NOMO-1 (cell line): ENCODE data around the gene PIWIL1.

Experiments used
- DNase-seq, 2 experiments: peaks; one replicate each; lab custom pipeline; 2025; ENCODE audit not compliant: unreplicated experiment in 2 of 2; lab: John Stamatoyannopoulos, UW

Gene PIWIL1

GRCh38 chr12:130369816-130370215, 32.1 kb downstream of the PIWIL1 start:
- no peak for DNase-seq

- no peak for DNase-seq
Measured at GRCh38 chr12:130371296-130371695, 33.6 kb downstream of the PIWIL1 start.

GRCh38 chr12:130372936-130373335, 35.2 kb downstream of the PIWIL1 start:
- DNase-seq = no peak

GRCh38 chr12:130374083-130374482, 36.4 kb downstream of the PIWIL1 start:
- DNase-seq = no peak

GRCh38 chr12:130375296-130376287, 37.9 kb downstream of the PIWIL1 start:
- no peak for DNase-seq

GRCh38 chr12:130382818-130383217, 45.1 kb downstream of the PIWIL1 start:
- DNase-seq = no peak

- no peak for DNase-seq
Measured at GRCh38 chr12:130384234-130384633, 46.5 kb downstream of the PIWIL1 start.

GRCh38 chr12:130385193-130385592, 47.5 kb downstream of the PIWIL1 start:
- DNase-seq = no peak

- DNase-seq = no peak
Measured at GRCh38 chr12:130391186-130391585, 53.5 kb downstream of the PIWIL1 start.

- DNase-seq = no peak
Measured at GRCh38 chr12:130394906-130395305, 57.2 kb downstream of the PIWIL1 start.

GRCh38 chr12:130396667-130397066, 59.0 kb downstream of the PIWIL1 start:
- DNase-seq = no peak

- DNase-seq = no peak
Measured at GRCh38 chr12:130398100-130398848, 60.6 kb downstream of the PIWIL1 start.

- DNase-seq = no peak
Measured at GRCh38 chr12:130401703-130402102, 64.0 kb downstream of the PIWIL1 start.

- no peak for DNase-seq
Measured at GRCh38 chr12:130405332-130405731, 67.6 kb downstream of the PIWIL1 start.

GRCh38 chr12:130412384-130412783, 74.7 kb downstream of the PIWIL1 start:
- no peak for DNase-seq

GRCh38 chr12:130413909-130414308, 76.2 kb downstream of the PIWIL1 start:
- DNase-seq = no peak

GRCh38 chr12:130414381-130414780, 76.7 kb downstream of the PIWIL1 start:
- DNase-seq = no peak

GRCh38 chr12:130418251-130418650, 80.6 kb downstream of the PIWIL1 start:
- no peak for DNase-seq

- no peak for DNase-seq
Measured at GRCh38 chr12:130419116-130419515, 81.4 kb downstream of the PIWIL1 start.

- DNase-seq = no peak
Measured at GRCh38 chr12:130420071-130420470, 82.4 kb downstream of the PIWIL1 start.

- no peak for DNase-seq
Measured at GRCh38 chr12:130421896-130422295, 84.2 kb downstream of the PIWIL1 start.
